ENCODE results near the gene TMEM125. TPM values are rescaled to one million over a fixed set of nuclear protein-coding genes. Genes with fewer than 3 reads are reported as not detected.

The TMEM125 gene
- total RNA-seq, 1 experiment from 2014 or later = 65.2 TPM

GRCh38 chr1:43311521-43311920 lies 41.7 kb downstream of the TMEM125 start:
- no peak for DNase-seq (ENCODE audit: low spot score)

- no peak for DNase-seq (ENCODE audit: low spot score)
Observed at GRCh38 chr1:43312212-43312623, 42.4 kb downstream of the TMEM125 start.

- DNase-seq (ENCODE audit: low spot score) = no peak
Observed at GRCh38 chr1:43312663-43313515, 43.1 kb downstream of the TMEM125 start.

DNA sequence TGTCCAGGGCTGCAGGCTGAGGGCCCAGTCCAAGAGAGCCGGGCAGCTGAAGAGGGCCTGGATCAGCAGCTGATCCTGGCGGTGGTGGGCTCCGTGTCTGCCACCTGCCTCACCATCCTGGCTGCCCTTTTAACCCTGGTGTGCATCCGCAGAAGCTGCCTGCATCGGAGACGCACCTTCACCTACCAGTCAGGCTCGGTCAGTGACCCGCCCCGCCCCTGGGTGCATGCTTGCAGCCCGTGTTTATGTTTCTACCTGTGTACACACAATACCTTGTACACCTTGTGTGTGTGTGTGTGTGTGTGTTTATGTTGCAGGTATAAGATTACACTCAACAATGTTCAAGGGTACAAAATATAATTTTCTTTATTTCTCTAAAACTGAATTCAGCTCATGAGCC lies 44.0 kb downstream of the TMEM125 start:
- peak; percentile 32 for DNase-seq (ENCODE audit: low spot score)

DNA sequence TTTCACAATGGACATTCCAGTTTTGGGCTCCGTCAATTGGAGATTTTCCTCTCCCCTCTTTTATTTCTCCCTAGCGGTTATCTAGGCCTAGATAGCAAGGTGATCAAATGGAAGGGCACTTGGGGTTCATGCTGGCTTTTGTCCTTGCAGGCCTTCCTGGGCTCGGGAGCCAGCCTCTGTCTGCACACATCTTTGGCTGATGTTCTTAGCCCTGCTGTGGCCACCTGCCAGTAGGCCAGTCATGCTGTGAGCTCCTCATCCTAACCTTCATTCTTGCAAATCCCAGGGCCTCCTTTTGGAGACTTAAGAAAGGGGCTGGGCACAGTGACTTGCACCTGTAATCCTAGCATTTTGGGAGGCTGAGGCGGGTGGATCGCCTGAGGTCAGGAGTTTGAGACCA lies 44.5 kb downstream of the TMEM125 start:
- no peak for DNase-seq (ENCODE audit: low spot score)

GRCh38 chr1:43315481-43315880 lies 45.7 kb downstream of the TMEM125 start:
- no peak for DNase-seq (ENCODE audit: low spot score)

GRCh38 chr1:43315963-43316737 lies 46.4 kb downstream of the TMEM125 start:
- DNase-seq (ENCODE audit: low spot score) = no peak

DNA sequence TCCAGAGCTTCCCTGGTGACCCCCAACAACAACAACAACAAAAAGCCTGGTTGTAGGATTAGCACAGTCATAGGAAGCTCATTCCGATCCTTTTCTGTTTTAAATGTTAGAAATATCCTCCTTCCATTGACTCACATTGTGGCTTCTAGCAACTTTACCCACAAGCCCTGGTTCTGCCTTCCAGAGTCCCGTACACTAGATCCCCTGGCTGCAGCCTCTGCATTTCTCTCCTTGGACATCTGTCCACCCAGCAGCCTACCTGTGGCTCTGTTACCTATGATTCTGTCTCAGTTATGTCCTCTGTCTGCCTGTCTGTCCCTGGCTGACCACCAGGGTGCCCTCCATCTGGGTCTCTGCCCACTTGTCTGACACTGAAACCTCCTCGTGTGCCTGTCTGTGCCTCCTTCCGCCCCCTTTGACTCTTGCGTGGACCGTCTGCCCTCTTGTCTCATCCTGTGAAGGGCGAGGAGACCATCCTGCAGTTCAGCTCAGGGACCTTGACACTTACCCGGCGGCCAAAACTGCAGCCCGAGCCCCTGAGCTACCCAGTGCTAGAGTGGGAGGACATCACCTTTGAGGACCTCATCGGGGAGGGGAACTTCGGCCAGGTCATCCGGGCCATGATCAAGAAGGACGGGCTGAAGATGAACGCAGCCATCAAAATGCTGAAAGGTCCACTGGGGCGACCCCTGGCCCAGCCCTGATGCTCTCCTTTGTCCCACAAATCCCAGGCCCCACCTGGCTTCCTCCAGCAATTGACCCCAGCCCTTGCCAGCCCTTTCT lies 47.1 kb downstream of the TMEM125 start:
- peak; percentile 11 for DNase-seq (ENCODE audit: low spot score)

DNA sequence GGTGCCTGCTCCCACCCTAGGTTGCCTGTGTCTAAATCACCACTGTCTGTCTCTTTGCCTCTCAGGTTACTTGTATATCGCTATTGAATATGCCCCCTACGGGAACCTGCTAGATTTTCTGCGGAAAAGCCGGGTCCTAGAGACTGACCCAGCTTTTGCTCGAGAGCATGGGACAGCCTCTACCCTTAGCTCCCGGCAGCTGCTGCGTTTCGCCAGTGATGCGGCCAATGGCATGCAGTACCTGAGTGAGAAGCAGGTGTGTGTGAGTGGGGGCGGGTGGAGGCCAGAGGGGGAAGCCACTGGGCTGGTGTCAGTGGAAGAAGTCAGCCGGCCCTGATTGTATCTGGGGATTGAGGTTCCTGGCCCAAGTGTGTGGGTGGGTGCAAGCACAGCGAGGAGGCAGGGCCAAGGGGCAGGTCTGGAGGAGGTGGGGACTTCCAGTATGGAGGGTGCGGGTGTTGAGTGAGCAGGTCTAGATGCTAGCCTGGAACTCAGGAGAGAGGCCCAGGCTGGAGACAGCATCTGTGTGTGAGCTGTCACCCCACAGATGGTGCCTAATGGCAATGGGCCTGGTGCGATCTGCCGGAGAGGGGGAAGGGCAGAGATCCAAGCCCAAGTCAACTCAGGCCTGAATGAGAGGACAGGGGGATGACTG lies 48.2 kb downstream of the TMEM125 start:
- no peak for DNase-seq (ENCODE audit: low spot score)

GRCh38 chr1:43318831-43319230 lies 49.0 kb downstream of the TMEM125 start:
- no peak for DNase-seq (ENCODE audit: low spot score)

DNA sequence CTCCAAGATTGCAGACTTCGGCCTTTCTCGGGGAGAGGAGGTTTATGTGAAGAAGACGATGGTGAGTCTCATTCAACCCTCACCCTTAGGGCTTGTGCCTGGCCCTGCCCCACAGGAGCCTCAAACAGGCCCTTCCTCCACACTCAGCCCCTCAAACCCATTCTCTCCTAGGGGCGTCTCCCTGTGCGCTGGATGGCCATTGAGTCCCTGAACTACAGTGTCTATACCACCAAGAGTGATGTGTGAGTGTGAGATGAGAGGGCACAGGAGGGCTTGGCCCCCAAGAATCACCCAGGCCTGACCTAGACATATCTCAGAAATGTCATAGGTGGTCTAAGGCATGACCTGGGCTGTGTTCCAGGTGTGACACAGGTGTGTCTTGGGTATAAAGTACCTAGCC lies 49.5 kb downstream of the TMEM125 start:
- DNase-seq (ENCODE audit: low spot score) = no peak

- no peak for DNase-seq (ENCODE audit: low spot score)
Observed at GRCh38 chr1:43319766-43320165, 50.0 kb downstream of the TMEM125 start.

GRCh38 chr1:43321331-43321891 lies 51.6 kb downstream of the TMEM125 start:
- DNase-seq (ENCODE audit: low spot score) = no peak

DNA sequence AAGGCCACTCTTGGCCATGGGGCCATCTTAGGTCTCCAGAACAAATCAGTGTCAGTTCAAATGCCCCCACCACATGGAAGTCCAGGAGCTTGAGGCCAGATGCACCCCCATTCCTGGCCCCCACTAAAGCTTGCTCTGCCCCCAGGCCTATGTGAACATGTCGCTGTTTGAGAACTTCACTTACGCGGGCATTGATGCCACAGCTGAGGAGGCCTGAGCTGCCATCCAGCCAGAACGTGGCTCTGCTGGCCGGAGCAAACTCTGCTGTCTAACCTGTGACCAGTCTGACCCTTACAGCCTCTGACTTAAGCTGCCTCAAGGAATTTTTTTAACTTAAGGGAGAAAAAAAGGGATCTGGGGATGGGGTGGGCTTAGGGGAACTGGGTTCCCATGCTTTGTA lies 52.7 kb downstream of the TMEM125 start:
- DNase-seq (ENCODE audit: low spot score) = no peak

Other genes starting within 250 kb of the TMEM125 start
- gene EBNA1BP2, start 97.7 kb upstream of the TMEM125 start, total RNA-seq (2014; rRNA removed; shearing (Covaris generic)) = 112 and 134 TPM in 2 replicates
- 0.38 and 0.99 TPM in 2 replicates for gene CFAP57, start 97.7 kb upstream of the TMEM125 start, total RNA-seq (2014; rRNA removed; shearing (Covaris generic))
- 39.0 and 58.2 TPM in 2 replicates for gene C1orf210, start 15.6 kb downstream of the TMEM125 start, total RNA-seq (2014; rRNA removed; shearing (Covaris generic))
- gene TIE1, start 31.0 kb downstream of the TMEM125 start, total RNA-seq (2014; rRNA removed; shearing (Covaris generic)) = not detected in 2 replicates
- 0.79 TPM in 1 of 2 replicates, not detected in the other for gene MPL, start 67.8 kb downstream of the TMEM125 start, total RNA-seq (2014; rRNA removed; shearing (Covaris generic))
- 278 and 304 TPM in 2 replicates for gene CDC20, start 89.0 kb downstream of the TMEM125 start, total RNA-seq (2014; rRNA removed; shearing (Covaris generic))
- 160 and 176 TPM in 2 replicates for gene ELOVL1, start 98.0 kb downstream of the TMEM125 start, total RNA-seq (2014; rRNA removed; shearing (Covaris generic))
- 33.9 and 36.5 TPM in 2 replicates for gene MED8, start 119.8 kb downstream of the TMEM125 start, total RNA-seq (2014; rRNA removed; shearing (Covaris generic))
- 17.5 and 21.9 TPM in 2 replicates for gene SZT2, start 119.9 kb downstream of the TMEM125 start, total RNA-seq (2014; rRNA removed; shearing (Covaris generic))
- 59.7 and 69.1 TPM in 2 replicates for gene HYI, start 183.9 kb downstream of the TMEM125 start, total RNA-seq (2014; rRNA removed; shearing (Covaris generic))